HFFc6 (cell line): ENCODE measurements around the gene YY1. TPM values are rescaled to one million over a fixed set of nuclear protein-coding genes. Genes with fewer than 3 reads are reported as not detected.
"Not testable (repeated sequence)": the region's sequence is repeated elsewhere in the genome, so short reads cannot be mapped to it uniquely, and the experiment has no call there.

Experiments used
- DNase-seq: peaks from one replicate; pipeline ENCODE4 v3.0.0-alpha.2; 2018
- H3K27ac Mint-ChIP-seq: 2 replicates; pipeline ENCODE4 v1.8.0; 2020; ENCODE audit warnings: mild to moderate bottlenecking, mixed read lengths
- H3K27me3 Mint-ChIP-seq: 2 replicates; pipeline ENCODE4 v1.8.0; 2021; ENCODE audit warnings: mild to moderate bottlenecking, moderate library complexity, mixed read lengths; ENCODE audit not compliant: insufficient read depth
- H3K36me3 Mint-ChIP-seq: 2 replicates; pipeline ENCODE4 v1.8.0; 2021; ENCODE audit warnings: low read depth, mixed read lengths
- H3K4me1 Mint-ChIP-seq: 2 replicates; pipeline ENCODE4 v1.8.0; 2020; ENCODE audit warnings: low read depth, mixed read lengths
- H3K4me3 Mint-ChIP-seq: 2 replicates; pipeline ENCODE4 v1.8.0; 2020; ENCODE audit warnings: mild to moderate bottlenecking, moderate library complexity, mixed read lengths
- H3K9me3 Mint-ChIP-seq: 2 replicates; pipeline ENCODE4 v1.8.0; 2020; ENCODE audit warnings: mild to moderate bottlenecking, mixed read lengths
- CTCF ChIP-seq: fragments of 200-600 bp; sonication (generic); IDR thresholded peaks from 2 replicates; pipeline ENCODE4 v1.5.0; 2021; ENCODE audit warnings: antibody characterized with exemption, mild to moderate bottlenecking
- total RNA-seq, 6 experiments: library from RNA; stranded (reverse); fragmentation: NEBNext Ultra II Directional; extraction: Animal tissue kit (Norgen Biotek cat#: 25700); gene quantifications; 2 replicates in 1 of 6; 3 replicates in 5 of 6; pipeline ENCODE4 v1.2.3, GENCODE V29; 2021

YY1 gene
- total RNA-seq, 6 experiments from 2014 or later: 57.0 to 70.8 (median 68.1) TPM

GRCh38 chr14:100203146-100203545 is 35.8 kb upstream of the YY1 start:
- Mint-ChIP-seq H3K9me3 (no peaks in the 10 kb centered on the region; the same call in 1 of the 2 replicates), H3K27me3 (peaks cover 4% of the 10 kb centered on the region), H3K27ac (no peak overlapping the region), H3K36me3 (no peaks in the 10 kb centered on the region; the same call in 1 of the 2 replicates), H3K4me3 (no peak overlapping the region), H3K4me1 (peaks cover 13% of the 10 kb centered on the region)
- TF ChIP-seq CTCF: no peak
- no peak for DNase-seq

GRCh38 chr14:100203962-100204834 is 34.7 kb upstream of the YY1 start:
- H3K4me1 Mint-ChIP-seq: peaks cover 10% of the 10 kb centered on the region
- no peaks in the 10 kb centered on the region; the same call in 1 of the 2 replicates for H3K9me3 Mint-ChIP-seq
- no peak overlapping the region for H3K27ac Mint-ChIP-seq
- TF ChIP-seq CTCF: no peak
- no peak for DNase-seq
- no peak overlapping the region for H3K4me3 Mint-ChIP-seq
- H3K27me3 Mint-ChIP-seq: peaks cover 4% of the 10 kb centered on the region
- H3K36me3 Mint-ChIP-seq: no peaks in the 10 kb centered on the region; the same call in 1 of the 2 replicates

GRCh38 chr14:100204835-100205167 is 34.1 kb upstream of the YY1 start:
- H3K36me3 Mint-ChIP-seq, H3K9me3 Mint-ChIP-seq, DNase-seq, H3K4me3 Mint-ChIP-seq, H3K27me3 Mint-ChIP-seq, H3K4me1 Mint-ChIP-seq, H3K27ac Mint-ChIP-seq: not testable (repeated sequence)

- H3K27me3 Mint-ChIP-seq, H3K27ac Mint-ChIP-seq, DNase-seq, H3K4me1 Mint-ChIP-seq, H3K4me3 Mint-ChIP-seq, H3K36me3 Mint-ChIP-seq, H3K9me3 Mint-ChIP-seq: not testable (repeated sequence)
Measured at GRCh38 chr14:100207588-100207987, 31.4 kb upstream of the YY1 start.

GRCh38 chr14:100208136-100208535 is 30.8 kb upstream of the YY1 start:
- H3K4me1 Mint-ChIP-seq, H3K27me3 Mint-ChIP-seq, H3K4me3 Mint-ChIP-seq, H3K27ac Mint-ChIP-seq, DNase-seq, H3K9me3 Mint-ChIP-seq, H3K36me3 Mint-ChIP-seq: not testable (repeated sequence)

GRCh38 chr14:100211366-100211765 is 27.6 kb upstream of the YY1 start:
- Mint-ChIP-seq H3K27me3 (no peaks in the 10 kb centered on the region; the same call in none of the 2 replicates), H3K36me3 (no peaks in the 10 kb centered on the region; the same call in 1 of the 2 replicates), H3K4me1 (no peaks in the 10 kb centered on the region), H3K9me3 (no peaks in the 10 kb centered on the region; the same call in 1 of the 2 replicates), H3K27ac (no peak overlapping the region), H3K4me3 (no peak overlapping the region)
- DNase-seq: no peak
- no peak for TF ChIP-seq CTCF

GRCh38 chr14:100211893-100212292 is 27.1 kb upstream of the YY1 start:
- no peak for TF ChIP-seq CTCF
- Mint-ChIP-seq H3K4me1 (no peaks in the 10 kb centered on the region), H3K27ac (no peak overlapping the region), H3K4me3 (no peak overlapping the region), H3K36me3 (no peaks in the 10 kb centered on the region; the same call in 1 of the 2 replicates), H3K9me3 (no peaks in the 10 kb centered on the region; the same call in 1 of the 2 replicates), H3K27me3 (no peaks in the 10 kb centered on the region; the same call in none of the 2 replicates)
- DNase-seq: no peak
